Effector CD4-positive, alpha-beta T cell (primary cell): ENCODE measurements around the gene ANKRD44.

Source experiments
- DNase-seq: peaks from one replicate; pipeline ENCODE4 v3.0.0-alpha.2; 2020

Gene ANKRD44

DNA sequence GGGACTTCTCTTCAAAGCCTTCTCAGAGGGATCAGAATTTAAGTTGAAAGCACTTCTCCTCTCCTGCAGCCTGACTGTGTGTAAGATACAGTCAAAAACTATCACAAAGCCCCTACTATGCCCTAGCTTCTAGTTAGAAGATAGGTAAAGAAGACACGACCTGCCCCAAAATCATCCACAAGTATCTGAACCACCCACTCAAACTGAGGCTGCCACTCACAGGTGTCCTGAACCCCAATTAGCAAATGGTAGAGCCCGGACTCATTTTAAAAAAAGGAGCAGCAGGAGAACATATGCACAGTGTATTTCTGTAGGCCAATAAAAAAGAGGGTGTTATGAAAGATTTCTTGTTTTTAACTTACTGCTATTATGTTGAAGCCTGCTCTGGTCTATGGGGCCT, 74.4 kb downstream of the ANKRD44 start:
- DNase-seq = no peak

DNA sequence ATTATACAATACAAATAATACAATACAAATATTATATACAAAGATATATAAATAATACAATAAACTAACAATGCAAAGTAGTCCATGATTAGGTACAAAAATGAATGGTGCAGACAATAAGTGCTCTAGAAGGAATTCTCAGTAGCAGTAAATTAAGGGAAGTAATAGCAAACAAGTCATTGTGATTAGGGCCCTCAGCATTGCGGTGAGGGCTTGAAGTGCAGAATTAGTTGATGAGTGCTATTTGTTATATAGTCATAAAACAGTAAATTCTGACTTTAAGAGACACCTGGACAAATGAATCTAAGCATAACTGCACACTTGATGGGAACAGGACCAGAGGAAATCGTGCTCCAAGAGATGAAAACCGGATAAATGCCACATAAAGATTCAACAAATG, 74.9 kb downstream of the ANKRD44 start:
- DNase-seq = no peak

DNA sequence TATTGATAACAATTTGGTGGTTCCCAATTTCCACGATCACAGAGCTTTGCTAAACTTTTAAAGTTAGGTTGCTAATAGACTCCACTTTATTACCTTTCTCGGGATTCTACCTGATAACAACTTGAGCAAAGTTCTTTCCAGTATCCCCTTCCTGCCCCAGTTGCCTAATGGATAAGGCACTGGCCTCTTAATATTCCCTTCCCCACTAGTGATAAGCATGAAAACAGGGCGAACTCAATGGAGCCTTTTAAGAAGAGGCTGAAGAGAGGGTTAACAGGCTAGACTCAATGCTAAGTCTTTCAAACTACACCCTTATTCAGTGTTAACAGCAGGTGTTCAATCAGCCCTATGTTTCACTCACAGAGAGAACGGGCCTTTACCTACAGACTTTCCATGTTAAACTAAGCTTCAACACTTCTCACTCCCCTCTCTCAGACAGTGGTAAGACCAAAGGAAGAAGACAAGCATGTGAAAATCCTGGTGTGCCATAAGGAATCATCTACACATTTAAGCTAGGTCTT, 75.8 kb downstream of the ANKRD44 start:
- DNase-seq = no peak

DNA sequence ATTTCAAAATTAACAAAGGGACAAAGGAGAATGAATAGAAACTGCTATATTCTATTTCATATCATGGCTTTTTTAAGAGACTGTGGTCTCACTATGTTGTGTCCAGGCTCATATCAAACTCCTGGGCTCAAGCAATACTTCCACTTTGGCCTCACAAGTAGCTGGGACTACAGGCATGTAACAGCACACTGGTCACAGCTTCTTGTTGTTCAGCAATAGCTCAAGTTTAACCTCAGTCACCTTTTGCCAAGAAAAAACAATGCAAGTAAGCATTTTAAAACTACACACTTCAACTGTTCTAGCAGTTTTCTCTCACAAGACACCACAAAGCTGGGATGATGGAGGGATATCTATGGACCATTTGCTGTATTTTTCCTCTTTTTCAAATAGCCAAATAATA, 77.1 kb downstream of the ANKRD44 start:
- DNase-seq = no peak

DNA sequence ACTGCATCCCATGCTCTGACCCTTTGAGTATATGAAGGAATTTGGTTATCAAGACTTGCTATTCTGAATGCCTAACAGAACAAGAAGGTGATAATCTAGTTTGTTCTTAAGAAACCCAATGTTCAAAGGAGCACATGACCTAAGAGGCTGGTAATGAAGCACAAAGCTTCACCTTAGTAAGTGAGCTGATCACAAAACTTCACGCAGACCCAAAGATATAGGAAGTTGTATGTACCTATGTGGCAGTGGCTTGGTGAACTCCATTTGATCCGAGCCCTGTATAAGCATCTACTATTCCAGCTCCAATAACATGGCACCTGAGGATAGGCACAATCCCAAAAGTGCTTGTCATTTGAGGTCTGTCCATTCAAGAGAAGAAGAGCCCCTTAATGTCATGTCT, 78.6 kb downstream of the ANKRD44 start:
- no peak for DNase-seq

DNA sequence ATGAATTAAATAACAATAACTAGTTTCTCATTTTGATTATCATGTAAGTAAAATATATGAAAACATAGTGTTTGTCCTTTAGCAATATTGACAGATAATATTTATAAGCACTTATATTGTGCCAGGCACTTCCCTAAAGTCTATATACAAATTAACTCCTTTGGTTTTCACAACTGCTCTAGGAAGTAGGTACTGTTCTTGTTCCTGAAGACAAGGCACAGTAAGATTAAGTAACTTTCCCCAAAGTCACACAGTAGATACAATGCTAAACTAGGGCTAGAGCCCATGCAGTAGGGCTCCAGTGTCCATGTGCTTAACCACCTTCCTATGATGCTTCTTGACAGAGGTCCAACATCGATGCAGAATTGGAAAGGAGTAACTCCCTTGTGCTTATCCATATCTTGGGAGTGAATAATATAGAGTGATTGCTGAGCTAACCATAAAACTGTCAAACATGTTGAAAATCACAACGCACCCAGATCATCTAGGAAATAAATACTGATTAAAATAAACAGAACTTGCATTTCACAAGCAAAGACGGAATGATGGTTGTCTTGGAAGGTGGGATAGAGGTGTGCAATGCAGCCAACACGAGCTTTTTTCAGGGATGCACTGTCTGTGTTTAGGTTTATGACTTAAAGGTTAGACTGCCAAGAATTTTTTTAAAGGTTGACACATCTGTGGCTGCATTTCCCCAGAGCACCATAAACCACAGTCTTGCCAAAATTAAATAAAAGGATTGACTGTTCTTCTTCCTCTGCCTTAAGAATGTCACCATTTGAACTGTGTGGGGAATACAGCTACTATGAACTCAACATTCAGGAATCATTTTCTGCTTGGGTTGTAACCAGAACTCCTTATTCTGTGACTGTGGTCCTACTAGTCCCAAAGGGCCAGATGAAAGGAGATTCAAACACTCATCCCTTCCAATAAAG, 80.8 kb downstream of the ANKRD44 start:
- no peak for DNase-seq

DNA sequence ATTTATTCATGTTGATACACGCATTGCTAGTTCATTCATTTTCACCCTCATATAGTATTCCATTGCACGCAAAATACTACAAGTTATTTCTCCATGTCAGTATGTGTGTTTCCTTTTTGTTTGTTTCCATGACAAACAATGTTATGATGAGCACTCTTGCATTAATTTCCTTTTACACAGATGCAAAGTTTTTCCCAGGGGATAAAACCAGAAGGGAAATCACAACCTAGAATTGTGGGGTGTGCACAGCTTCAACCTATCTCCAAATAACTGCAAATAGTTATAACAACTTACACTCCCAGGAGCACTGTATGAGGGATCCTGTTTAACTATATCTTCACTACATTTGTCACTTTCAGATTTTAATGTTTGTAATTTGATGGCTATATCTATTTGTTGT, 87.1 kb downstream of the ANKRD44 start:
- DNase-seq = no peak

GRCh38 chr2:197219636-197220035, 90.9 kb downstream of the ANKRD44 start:
- DNase-seq = no peak

DNA sequence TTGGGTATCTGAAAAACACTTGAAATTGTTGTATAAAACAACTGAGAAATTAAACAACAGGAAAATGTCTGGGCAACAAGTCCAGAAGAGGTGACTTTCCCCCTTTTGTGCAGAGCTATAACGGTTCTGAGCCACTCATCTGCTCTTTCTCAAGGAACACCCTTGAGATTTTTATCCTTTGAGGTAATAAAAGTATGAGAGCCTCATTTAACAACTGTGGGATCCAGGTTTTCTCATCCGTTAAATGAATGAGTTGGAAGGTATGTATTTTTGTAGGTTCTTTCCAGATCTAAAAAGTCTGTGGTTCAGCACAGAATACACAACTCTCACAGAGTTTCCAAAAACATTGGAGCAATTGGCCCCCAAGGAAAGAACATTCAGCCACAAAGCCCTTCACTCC, 93.0 kb downstream of the ANKRD44 start:
- DNase-seq = no peak

DNA sequence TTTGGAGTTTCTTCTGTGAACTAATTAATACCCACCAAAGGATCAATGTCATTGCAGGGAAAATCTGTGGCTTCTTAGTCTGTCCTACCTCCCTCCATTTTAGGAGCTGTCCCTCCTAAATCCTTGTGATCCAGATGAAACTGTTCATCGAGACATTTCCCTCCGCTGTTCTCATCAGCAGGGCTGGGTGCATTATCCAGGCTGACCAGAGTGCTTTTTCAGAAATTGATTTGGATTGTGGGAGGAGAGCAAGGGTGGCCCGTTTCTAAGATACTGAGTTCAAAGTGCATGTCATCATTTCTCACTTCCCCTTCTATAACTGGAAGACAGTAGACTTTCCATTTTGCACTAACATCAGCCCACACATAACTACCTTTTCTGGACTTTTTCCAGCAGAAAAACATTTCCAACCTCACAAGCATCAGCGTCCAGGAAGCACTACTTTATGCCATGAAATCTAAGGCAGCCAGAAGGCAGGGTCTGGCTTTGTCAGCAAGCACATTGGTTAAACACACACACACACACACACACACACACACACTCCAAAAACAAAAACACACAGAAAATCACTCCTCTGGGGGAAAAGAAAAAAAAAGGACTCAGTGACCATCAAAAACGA, 94.1 kb downstream of the ANKRD44 start:
- no peak for DNase-seq

GRCh38 chr2:197215748-197216360, 94.7 kb downstream of the ANKRD44 start:
- no peak for DNase-seq

DNA sequence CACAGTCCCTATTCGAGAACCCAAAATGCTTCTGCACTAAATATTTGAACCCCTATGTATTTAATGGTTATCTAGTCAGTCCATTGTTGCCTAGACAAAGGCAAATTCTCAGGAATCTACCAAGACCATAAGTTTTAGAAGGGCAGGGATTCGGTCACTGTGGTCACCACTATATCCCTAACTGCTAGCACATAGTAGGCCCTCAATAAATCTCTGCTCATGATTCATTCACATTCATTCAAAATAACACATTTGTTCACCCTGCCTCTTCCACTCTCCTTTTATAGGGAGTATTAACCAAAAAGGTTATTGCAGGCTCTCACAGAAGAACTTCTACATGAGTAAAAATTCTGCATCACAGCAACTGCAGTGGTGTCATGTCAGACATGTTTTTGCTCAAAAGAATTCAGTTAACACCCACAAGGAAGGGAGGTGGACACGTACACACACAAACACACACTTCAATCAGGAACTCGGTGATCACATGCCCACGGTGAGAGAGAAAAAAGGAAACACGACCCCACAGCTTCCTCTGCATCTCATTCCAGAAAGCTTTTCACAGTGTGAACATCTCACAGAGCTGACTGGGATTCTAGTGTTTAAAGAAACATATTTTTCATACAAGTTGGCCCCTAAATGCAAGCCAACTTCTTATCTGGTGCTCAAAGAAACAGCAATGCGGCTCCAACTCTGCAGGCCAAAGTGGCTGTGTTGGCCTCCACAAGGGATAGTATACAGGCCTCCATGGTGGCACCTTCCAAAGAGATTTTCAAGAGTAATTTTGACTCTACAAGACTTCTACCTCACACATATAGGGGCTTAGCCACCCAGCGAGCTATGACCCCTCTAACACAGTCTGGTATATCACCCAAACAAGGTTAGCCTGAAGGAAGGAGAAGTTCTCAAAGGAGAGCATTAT, 98.0 kb downstream of the ANKRD44 start:
- peak; percentile 15 for DNase-seq

- DNase-seq = peak; percentile 28
These were observed 98.7 kb downstream of the ANKRD44 start for GRCh38 chr2:197211881-197212342.

- no peak for DNase-seq
These were observed 100.2 kb downstream of the ANKRD44 start for GRCh38 chr2:197210430-197210829.

GRCh38 chr2:197209742-197210408, 100.7 kb downstream of the ANKRD44 start:
- DNase-seq = peak; percentile 36

DNA sequence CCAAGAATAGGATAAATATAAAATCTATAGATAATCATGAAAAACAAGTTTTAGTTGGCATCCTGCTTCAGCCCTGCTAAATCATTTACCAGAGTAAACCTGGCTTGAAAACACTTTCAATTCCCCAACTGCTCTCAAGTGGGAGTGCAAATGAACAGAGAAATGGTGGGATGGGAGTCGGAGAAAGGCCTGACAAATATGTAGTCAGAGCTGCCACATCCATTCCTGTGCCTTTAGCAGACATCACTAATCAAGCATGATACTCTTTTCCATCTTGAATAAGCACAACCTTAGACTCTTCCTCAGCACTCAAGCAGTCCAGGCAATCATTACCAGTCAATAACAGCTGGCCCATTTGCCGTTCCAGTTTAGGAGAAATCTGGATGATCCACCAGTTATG, 101.3 kb downstream of the ANKRD44 start:
- DNase-seq = no peak

DNA sequence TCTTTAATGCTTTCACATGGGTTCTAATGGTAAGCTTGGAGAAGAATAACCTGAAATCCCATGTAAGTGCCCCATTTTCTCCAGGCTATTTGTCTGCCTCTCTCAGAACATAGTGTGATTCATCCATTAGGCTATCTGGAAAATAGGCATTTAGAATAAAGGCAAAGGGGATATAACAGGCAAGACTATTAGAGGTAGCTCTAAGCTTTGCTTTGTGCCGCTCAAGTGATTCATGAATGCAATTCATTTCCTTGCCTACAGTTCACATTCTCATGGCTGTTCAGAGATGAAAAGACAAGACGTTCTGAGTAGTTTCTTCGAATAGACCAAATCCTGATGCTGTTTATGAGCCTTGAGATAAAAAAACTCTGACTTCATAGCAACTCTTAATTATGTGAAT, 101.7 kb downstream of the ANKRD44 start:
- no peak for DNase-seq

- no peak for DNase-seq
These were observed 102.6 kb downstream of the ANKRD44 start for GRCh38 chr2:197208024-197208423.

GRCh38 chr2:197207598-197207997, 103.0 kb downstream of the ANKRD44 start:
- DNase-seq = no peak

DNA sequence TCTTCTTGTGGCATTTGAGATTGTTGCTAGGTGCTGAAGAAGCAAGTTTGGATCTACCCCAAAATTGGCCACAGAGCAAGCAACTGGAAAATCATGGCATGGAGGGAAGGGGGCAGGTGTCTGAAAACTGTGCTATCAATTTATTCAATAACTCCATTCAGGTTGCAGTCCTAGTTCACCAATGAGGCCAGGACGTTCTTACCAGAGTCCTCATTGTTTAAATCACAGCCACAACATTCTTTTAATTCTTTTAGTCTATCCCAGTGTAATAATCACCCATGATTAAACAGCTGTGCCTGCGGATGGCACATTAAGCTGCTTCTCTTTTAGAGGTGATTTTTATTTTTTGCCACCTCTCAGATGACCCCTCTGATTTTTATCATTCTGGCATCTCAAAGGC, 103.5 kb downstream of the ANKRD44 start:
- DNase-seq = no peak

DNA sequence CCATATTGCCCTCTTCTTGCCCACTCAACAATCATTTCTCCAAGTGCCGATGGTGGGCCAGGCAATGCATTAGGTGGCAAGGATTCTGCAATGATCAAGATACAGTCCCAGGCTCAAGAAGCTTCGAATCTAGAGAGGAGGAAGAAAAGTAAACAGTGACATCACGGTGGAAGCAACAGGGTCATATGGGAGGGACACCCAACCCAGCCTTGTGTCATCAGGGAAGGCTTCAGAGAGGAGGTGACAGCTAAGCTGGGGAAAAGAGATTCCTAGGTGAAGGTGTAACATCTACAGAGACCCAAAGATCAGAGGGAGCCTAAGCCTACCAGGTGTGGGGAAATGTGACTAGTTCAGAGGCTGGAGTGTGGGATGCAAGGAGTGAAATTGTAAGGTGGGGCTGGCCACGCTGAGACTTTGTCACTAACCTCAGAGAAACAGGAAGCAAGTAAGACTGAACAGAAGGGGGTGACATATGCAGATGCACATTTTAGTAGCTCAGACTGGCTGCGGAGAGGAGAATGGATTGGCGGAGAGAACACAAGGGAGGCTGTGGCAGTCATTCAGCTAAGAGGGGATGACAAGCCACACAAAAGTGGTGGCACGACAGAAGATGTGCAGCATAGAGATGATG, 104.9 kb downstream of the ANKRD44 start:
- peak; percentile 66 for DNase-seq
